ENCODE results near the gene L3HYPDH.
A peak's percentile ranks its signal among the peaks of the same experiment; 100 is the strongest.

GRCh38 chr14:59507063-59507751 lies 23.0 kb upstream of the L3HYPDH start:
- TF ChIP-seq NFIC (IDR thresholded peaks at IDR 0.05; ENCODE audit: borderline replicate concordance) (no peak), RAD21 (IDR thresholded peaks at IDR 0.05; ENCODE audit: low read length) (peak; percentile 84), MXI1 (IDR thresholded peaks at IDR 0.05; ENCODE audit: low read depth, low read length) (no peak), GABPA (IDR thresholded peaks at IDR 0.05; ENCODE audit: low read depth) (no peak), POLR2AphosphoS5 (IDR thresholded peaks at IDR 0.05; ENCODE audit: low read depth, low read length) (no peak), REST (IDR thresholded peaks at IDR 0.05; ENCODE audit: low read depth, low read length) (no peak), PBX3 (IDR thresholded peaks at IDR 0.05) (no peak), EP300 (IDR thresholded peaks at IDR 0.05; ENCODE audit: borderline replicate concordance in 1 of 2, low read depth in 1 of 2, low read length in 1 of 2) (no peak), USF1 (IDR thresholded peaks at IDR 0.05; ENCODE audit: borderline replicate concordance, low read depth) (no peak), JUND (IDR thresholded peaks at IDR 0.05) (no peak), EZH2phosphoT487 (IDR thresholded peaks at IDR 0.05; ENCODE audit: borderline replicate concordance, low read depth) (no peak)
- TF ChIP-seq, protein P1, sequence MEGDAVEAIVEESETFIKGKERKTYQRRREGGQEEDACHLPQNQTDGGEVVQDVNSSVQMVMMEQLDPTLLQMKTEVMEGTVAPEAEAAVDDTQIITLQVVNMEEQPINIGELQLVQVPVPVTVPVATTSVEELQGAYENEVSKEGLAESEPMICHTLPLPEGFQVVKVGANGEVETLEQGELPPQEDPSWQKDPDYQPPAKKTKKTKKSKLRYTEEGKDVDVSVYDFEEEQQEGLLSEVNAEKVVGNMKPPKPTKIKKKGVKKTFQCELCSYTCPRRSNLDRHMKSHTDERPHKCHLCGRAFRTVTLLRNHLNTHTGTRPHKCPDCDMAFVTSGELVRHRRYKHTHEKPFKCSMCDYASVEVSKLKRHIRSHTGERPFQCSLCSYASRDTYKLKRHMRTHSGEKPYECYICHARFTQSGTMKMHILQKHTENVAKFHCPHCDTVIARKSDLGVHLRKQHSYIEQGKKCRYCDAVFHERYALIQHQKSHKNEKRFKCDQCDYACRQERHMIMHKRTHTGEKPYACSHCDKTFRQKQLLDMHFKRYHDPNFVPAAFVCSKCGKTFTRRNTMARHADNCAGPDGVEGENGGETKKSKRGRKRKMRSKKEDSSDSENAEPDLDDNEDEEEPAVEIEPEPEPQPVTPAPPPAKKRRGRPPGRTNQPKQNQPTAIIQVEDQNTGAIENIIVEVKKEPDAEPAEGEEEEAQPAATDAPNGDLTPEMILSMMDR (IDR thresholded peaks at IDR 0.05) = peak; percentile 72

All from SK-N-SH (cell line).